Smooth muscle cell (in vitro differentiated cells): ENCODE results near the gene ZCCHC24. TPM values are rescaled to one million over a fixed set of nuclear protein-coding genes. Genes with fewer than 3 reads are reported as not detected.

Source experiments
- DNase-seq: peaks from one replicate; lab custom pipeline; 2025; ENCODE audit not compliant: unreplicated experiment; lab: John Stamatoyannopoulos, UW
- H2AFZ ChIP-seq: fragments of 200-600 bp; sonication (generic); 2 replicates; pipeline ENCODE4 v1.6.0; 2016; ENCODE audit warnings: antibody characterized with exemption, low read depth, mild to moderate bottlenecking
- H3F3A ChIP-seq: fragments of 200-600 bp; sonication (generic); 2 replicates; pipeline ENCODE4 v1.6.0; 2017; ENCODE audit warnings: antibody characterized with exemption, low read depth
- H3K27ac ChIP-seq: fragments of 200-600 bp; sonication (generic); 2 replicates; pipeline ENCODE4 v1.5.1; 2016; ENCODE audit warnings: low read depth, mild to moderate bottlenecking
- H3K27me3 ChIP-seq: fragments of 200-600 bp; sonication (generic); 2 replicates; pipeline ENCODE4 v1.6.1; 2016; ENCODE audit warnings: low read depth, mild to moderate bottlenecking
- H3K36me3 ChIP-seq: fragments of 200-600 bp; sonication (generic); 2 replicates; pipeline ENCODE4 v1.5.1; 2016; ENCODE audit warnings: low read depth
- H3K4me1 ChIP-seq: fragments of 200-600 bp; sonication (generic); 2 replicates; pipeline ENCODE4 v1.5.1; 2016; ENCODE audit warnings: low read depth
- H3K4me2 ChIP-seq: fragments of 200-600 bp; sonication (generic); 2 replicates; pipeline ENCODE4 v1.6.0; 2016; ENCODE audit warnings: mild to moderate bottlenecking
- H3K4me3 ChIP-seq: fragments of 200-600 bp; sonication (generic); 2 replicates; pipeline ENCODE4 v1.5.1; 2016; ENCODE audit warnings: mild to moderate bottlenecking
- H3K79me2 ChIP-seq: fragments of 200-600 bp; sonication (generic); 2 replicates; pipeline ENCODE4 v1.6.0; 2016; ENCODE audit warnings: low read depth, mild to moderate bottlenecking
- H3K9ac ChIP-seq: fragments of 200-600 bp; sonication (generic); 2 replicates; pipeline ENCODE4 v1.6.0; 2016; ENCODE audit warnings: low read depth
- H3K9me3 ChIP-seq: fragments of 200-600 bp; sonication (generic); replicated peaks from 2 replicates; pipeline ENCODE4 v1.5.1; 2016; ENCODE audit warnings: low read depth
- H4K20me1 ChIP-seq: fragments of 200-600 bp; sonication (generic); 2 replicates; pipeline ENCODE4 v1.6.0; 2016; ENCODE audit warnings: low read depth
- CTCF ChIP-seq: fragments of 200-600 bp; sonication (generic); IDR thresholded peaks from 2 replicates; pipeline ENCODE4 v1.5.1; 2017; ENCODE audit warnings: borderline replicate concordance, mild to moderate bottlenecking, antibody characterized with exemption; ENCODE audit not compliant: insufficient read depth, poor library complexity, severe bottlenecking
- WGBS: methylation state at CpG from one replicate; pipeline ENCODE4 v1.1.7; 2016; ENCODE audit warnings: low lambda C conversion rate; 5-methylcytosine and 5-hydroxymethylcytosine counted together
- polyA plus RNA-seq: library from polyadenylated mRNA; unstranded; fragments of >200 nt; fragmentation: Nextera tagmentation; extraction: Ambion mirVana; gene quantifications from 2 replicates; pipeline ENCODE4 v1.2.1, GENCODE V29; 2016
- total RNA-seq: library from RNA; depleted of rRNA; stranded (reverse); fragments of >200 nt; gene quantifications from 2 replicates; pipeline ENCODE4 v1.2.3, GENCODE V29; 2014

Gene ZCCHC24
- total and polyA plus RNA-seq, 2 experiments from 2014 or later: 21.9 to 52.1 TPM

- TF ChIP-seq CTCF: no peak
Observed at GRCh38 chr10:79348640-79348988, 96.8 kb downstream of the ZCCHC24 start.

GRCh38 chr10:79347894-79348639 lies 97.4 kb downstream of the ZCCHC24 start:
- H3K27ac ChIP-seq: peak overlapping the region; percentile 28
- H3K4me3 ChIP-seq: peak overlapping the region; percentile 86
- H3K9me3 ChIP-seq: no peaks in the 10 kb centered on the region
- H4K20me1 ChIP-seq: peaks cover 44% of the 10 kb centered on the region
- peaks cover 17% of the 10 kb centered on the region for H3K79me2 ChIP-seq
- peaks cover 7% of the 10 kb centered on the region for H3K4me1 ChIP-seq
- no peaks in the 10 kb centered on the region for H3F3A ChIP-seq
- no peaks in the 10 kb centered on the region for H3K27me3 ChIP-seq
- no peak for TF ChIP-seq CTCF
- peak overlapping the region; percentile 35 for H2AFZ ChIP-seq
- H3K9ac ChIP-seq: peak overlapping the region; percentile 86
- no peak for DNase-seq
- WGBS: 15% methylated on average over 33 of the region's 34 CpGs
- H3K36me3 ChIP-seq: peaks cover 5% of the 10 kb centered on the region
- H3K4me2 ChIP-seq: peak overlapping the region; percentile 96

More at GRCh38 chr10:79348640-79348988, 96.8 kb downstream of the ZCCHC24 start:
- H2AFZ ChIP-seq: no peak overlapping the region
- peaks cover 17% of the 10 kb centered on the region for H3K79me2 ChIP-seq
- peak overlapping the region; percentile 96 for H3K4me2 ChIP-seq
- H3K36me3 ChIP-seq: peaks cover 5% of the 10 kb centered on the region
- no peak overlapping the region for H3K27ac ChIP-seq
- H3F3A ChIP-seq: no peaks in the 10 kb centered on the region
- H4K20me1 ChIP-seq: peaks cover 49% of the 10 kb centered on the region
- 83% methylated on average over 3 of the region's 3 CpGs for WGBS
- H3K27me3 ChIP-seq: no peaks in the 10 kb centered on the region
- peak overlapping the region; percentile 86 for H3K9ac ChIP-seq
- H3K4me1 ChIP-seq: peaks cover 7% of the 10 kb centered on the region
- H3K4me3 ChIP-seq: peak overlapping the region; percentile 86
- H3K9me3 ChIP-seq: no peaks in the 10 kb centered on the region
- DNase-seq: no peak

DNA sequence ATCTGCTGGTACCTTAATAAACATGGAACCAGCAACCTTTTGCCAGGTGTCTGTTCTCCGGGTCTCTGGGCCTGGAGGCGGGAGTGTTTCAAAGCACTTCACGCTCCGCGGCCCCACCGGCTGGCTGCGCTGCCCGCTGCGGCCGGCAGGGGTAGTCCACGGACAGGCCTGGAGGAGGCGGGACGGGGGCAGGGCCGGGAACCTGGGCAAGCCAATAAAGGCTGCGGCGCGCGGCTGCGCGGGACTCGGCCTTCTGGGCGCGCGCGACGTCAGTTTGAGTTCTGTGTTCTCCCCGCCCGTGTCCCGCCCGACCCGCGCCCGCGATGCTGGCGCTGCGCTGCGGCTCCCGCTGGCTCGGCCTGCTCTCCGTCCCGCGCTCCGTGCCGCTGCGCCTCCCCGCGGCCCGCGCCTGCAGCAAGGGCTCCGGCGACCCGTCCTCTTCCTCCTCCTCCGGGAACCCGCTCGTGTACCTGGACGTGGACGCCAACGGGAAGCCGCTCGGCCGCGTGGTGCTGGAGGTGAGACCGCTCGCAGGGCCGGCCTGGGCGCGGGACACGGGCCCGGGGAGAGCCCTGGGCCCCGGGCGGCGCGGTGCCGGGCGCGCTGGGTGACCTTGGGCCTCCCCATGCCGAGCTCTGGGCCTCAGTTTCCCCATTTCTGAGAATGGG lies 98.1 kb downstream of the ZCCHC24 start, which contains the start of gene PPIF:
PPIF (plus strand) TSS at position 244 of the 668 bp plus-strand sequence; CDS start at position 324, 80 bp downstream.
- TF ChIP-seq CTCF: peak; percentile 86
- H2AFZ ChIP-seq: peak within 1 kb of the TSS; percentile 35
- H3K79me2 ChIP-seq: peaks cover 17% of the 10 kb centered on the region
- no peaks in the 10 kb centered on the region for H3K9me3 ChIP-seq
- peaks cover 42% of the 10 kb centered on the region for H4K20me1 ChIP-seq
- peaks cover 5% of the 10 kb centered on the region for H3K36me3 ChIP-seq
- peak within 1 kb of the TSS; percentile 28 for H3K27ac ChIP-seq
- peak within 1 kb of the TSS; percentile 86 for H3K4me3 ChIP-seq
- H3K4me2 ChIP-seq: peak within 1 kb of the TSS; percentile 96
- H3F3A ChIP-seq: no peaks in the 10 kb centered on the region
- WGBS: 2% methylated on average over 71 of the region's 77 CpGs
- peak; percentile 85 for DNase-seq
- H3K4me1 ChIP-seq: peaks cover 7% of the 10 kb centered on the region
- no peaks in the 10 kb centered on the region for H3K27me3 ChIP-seq
- peak within 1 kb of the TSS; percentile 86 for H3K9ac ChIP-seq
